Psoas muscle (tissue), 8 donors: ENCODE measurements around the gene CGN. TPM values are rescaled to one million over a fixed set of nuclear protein-coding genes. Genes with fewer than 3 reads are reported as not detected.
A peak's percentile ranks its signal among the peaks of the same experiment; 100 is the strongest.

ENCODE experiments used
- ATAC-seq, 4 donors: fragments of 200-7000 bp; cut with Tn5 transposase; one replicate each; pipeline ENCODE4 v1.9.1; 2020; ENCODE audit warnings: moderate library complexity in 3 of 4, mild to moderate bottlenecking in 2 of 4
- DNase-seq, 2 donors: peaks; one replicate each; pipeline ENCODE4 v3.0.0-alpha.2; 2020
- H3K27ac ChIP-seq: fragments of 200-600 bp; one replicate; pipeline ENCODE4 v1.8.0; 2022
- H3K27me3 ChIP-seq, 3 donors: fragments of 200-600 bp in 1 of 3; one replicate each; pipeline versions ENCODE4 v1.6.1 to v1.8.0; 2013 to 2022; ENCODE audit warnings: low read length in 2 of 3, mild to moderate bottlenecking in 2 of 3, moderate library complexity in 1 of 3; ENCODE audit not compliant: insufficient read depth in 3 of 3
- H3K36me3 ChIP-seq, 2 donors: fragments of 200-600 bp in 1 of 2; one replicate each; pipeline versions ENCODE4 v1.6.1 to v1.8.0; 2013 to 2022; ENCODE audit warnings: low read depth in 1 of 2, mild to moderate bottlenecking in 1 of 2, moderate library complexity in 1 of 2; ENCODE audit not compliant: insufficient read depth in 1 of 2
- H3K4me1 ChIP-seq: fragments of 200-600 bp; one replicate; pipeline ENCODE4 v1.8.0; 2022
- H3K4me3 ChIP-seq: fragments of 200-600 bp; one replicate; pipeline ENCODE4 v1.8.0; 2022; ENCODE audit warnings: mild to moderate bottlenecking
- H3K9me3 ChIP-seq: fragments of 200-600 bp; one replicate; pipeline ENCODE4 v1.8.0; 2022
- CTCF ChIP-seq: fragments of 200-600 bp; IDR thresholded peaks from one replicate; pipeline ENCODE4 v1.8.0; 2022; ENCODE audit warnings: antibody characterized with exemption
- WGBS, 3 donors: extraction: QIAGEN DNeasy Blood & Tissue Kit; methylation state at CpG; one replicate each; pipeline versions ENCODE4 v1.1.6 to v1.1.7; 2013; 5-methylcytosine and 5-hydroxymethylcytosine counted together
- intact Hi-C, 2 donors: fragments of 100-400 bp; cut with DNase I; formaldehyde crosslinking; loops; one replicate each; pipeline versions ENCODE4 v1.11.0 to v1.14.2; 2022
- polyA plus RNA-seq, 3 donors: library from polyadenylated mRNA; stranded (reverse); fragments of 200-250 nt; gene quantifications; one replicate each; pipeline ENCODE4 v1.2.3, GENCODE V29; 2013
- total RNA-seq, 4 donors: library from RNA; stranded (reverse); fragmentation: NEBNext Ultra II Directional in 2 of 4; extraction: Animal tissue kit (Norgen Biotek cat#: 25700) in 2 of 4; gene quantifications; one replicate each; pipeline versions ENCODE4 v1.2.1 to v1.2.4, GENCODE V29; 2021 to 2023
- donor health status: healthy with polysubstance abuse.
- donor health status: DM: no; HTN: no; CAD: no; lungs with moderate emphysema.
- donor health status: Bipolar disorder and iron deficiency.
- donor health status: healthy.
- donor health status: DM: yes; HTN: yes; CAD: no.
- donor health status: DM: no; HTN: no; CAD: no.
- donor health status: DM: no; HTN: no; CAD: no.
- donor health status: DM: yes; HTN: yes; CAD: no.

The CGN gene
- total and polyA plus RNA-seq, 7 donors, result 0.03 to 0.21 (median 0.10) TPM; not detected in 2

- ATAC-seq (no peak), DNase-seq (no peak)
- Histone ChIP-seq H3K27me3 (peaks cover 0 to 32% (median 6%) of the 10 kb centered on the region in 3 donors), H3K36me3 (no peaks in the 10 kb centered on the region), H3K4me1 (peaks cover 7% of the 10 kb centered on the region), H3K4me3 (peak overlapping the region; percentile 73), H3K9me3 (no peaks in the 10 kb centered on the region), H3K27ac (no peak overlapping the region)
- 67 to 68% (median 68%) methylated on average over 4 of the region's 4 CpGs for whole genome bisulfite sequencing, 3 donors
- intact Hi-C loops, result no loop called here
- no peak for TF ChIP-seq CTCF
Measured at GRCh38 chr1:151512326-151512725, 1.1 kb downstream of the CGN start.

DNA sequence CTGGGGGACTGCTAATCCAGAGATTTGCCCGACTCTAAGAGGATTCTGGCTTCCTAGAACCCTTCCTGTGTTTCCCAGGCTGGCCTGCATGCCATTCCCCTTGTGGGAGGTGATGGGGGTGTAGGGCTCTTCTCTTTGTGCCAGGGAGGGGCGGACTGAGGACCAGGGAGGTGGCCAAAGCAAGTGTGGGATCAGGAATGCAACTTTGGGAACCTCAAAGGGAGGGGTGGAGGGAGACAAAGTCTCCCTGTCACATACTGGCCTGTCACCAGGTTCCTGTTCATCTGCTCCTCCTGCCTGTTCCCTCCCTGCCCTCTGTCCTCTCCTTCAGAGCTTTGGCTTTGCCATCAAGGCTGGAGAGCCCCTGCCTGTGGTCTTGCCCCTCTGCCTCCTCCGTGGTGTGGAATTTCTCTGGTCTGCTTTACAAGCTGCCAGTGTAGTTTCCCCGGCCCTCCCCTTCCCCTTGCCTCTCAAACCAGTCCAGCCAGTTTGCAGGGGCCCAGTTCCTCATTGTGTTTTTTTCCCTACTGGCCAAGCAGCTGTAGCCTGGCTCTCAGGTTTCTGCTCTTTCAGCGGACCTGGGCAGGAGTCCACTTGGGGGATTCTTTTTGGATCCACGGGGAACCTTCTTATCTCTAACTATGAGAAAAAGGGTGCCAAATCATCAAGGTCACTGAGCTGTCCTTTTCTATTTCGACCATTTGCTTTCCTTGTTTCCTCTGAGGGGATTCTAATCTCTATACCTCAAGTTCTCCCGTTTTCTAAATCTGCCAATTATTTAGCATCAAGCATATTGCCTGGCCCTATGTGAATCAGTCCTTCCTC is 1.8 kb downstream of the CGN start:
- H3K27ac ChIP-seq, result no peak overlapping the region
- no peak for DNase-seq
- H3K4me3 ChIP-seq, result no peak overlapping the region
- ATAC-seq, result no peak
- H3K36me3 ChIP-seq, result no peaks in the 10 kb centered on the region
- TF ChIP-seq CTCF, result no peak
- H3K9me3 ChIP-seq, result no peaks in the 10 kb centered on the region
- H3K4me1 ChIP-seq, result peaks cover 7% of the 10 kb centered on the region
- intact Hi-C loops, result no loop called here
- WGBS, 3 donors, result 68 to 70% (median 69%) methylated on average over 8 of the region's 8 CpGs
- peaks cover 0 to 32% (median 6%) of the 10 kb centered on the region in 3 donors for H3K27me3 ChIP-seq

DNA sequence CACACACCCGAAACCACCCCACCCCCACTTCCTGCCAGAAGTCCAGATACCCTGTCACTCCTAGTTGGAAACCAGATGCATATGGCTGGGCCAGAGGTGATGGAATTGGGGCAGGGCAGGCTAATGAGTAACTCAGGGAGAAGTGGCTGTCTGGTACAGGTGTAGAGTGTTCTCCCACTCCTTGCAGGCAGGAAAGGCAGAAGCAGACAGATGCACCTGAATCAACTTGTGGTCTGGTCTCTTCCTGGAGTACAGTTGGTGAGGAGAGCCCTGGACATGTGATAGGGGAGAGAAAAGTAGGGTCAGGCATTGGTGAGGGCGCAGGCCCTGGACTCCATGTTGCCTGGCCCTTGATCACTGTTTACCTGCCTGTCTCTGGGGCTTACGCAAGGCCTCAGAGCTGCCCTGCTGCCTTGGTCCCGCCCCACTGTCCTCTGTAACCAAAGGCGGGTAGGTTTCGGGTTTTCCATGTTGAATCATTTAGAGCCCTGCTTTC is 2.5 kb downstream of the CGN start:
- no peak overlapping the region for H3K4me3 ChIP-seq
- ATAC-seq, result no peak
- WGBS, 3 donors, result 89 to 91% (median 91%) methylated on average over 6 of the region's 6 CpGs
- intact Hi-C loops, result no loop called here
- no peak for TF ChIP-seq CTCF
- no peaks in the 10 kb centered on the region for H3K9me3 ChIP-seq
- H3K36me3 ChIP-seq, result no peaks in the 10 kb centered on the region
- no peak overlapping the region for H3K27ac ChIP-seq
- peaks cover 0 to 32% (median 6%) of the 10 kb centered on the region in 3 donors for H3K27me3 ChIP-seq
- DNase-seq, result no peak
- peaks cover 7% of the 10 kb centered on the region for H3K4me1 ChIP-seq

DNA sequence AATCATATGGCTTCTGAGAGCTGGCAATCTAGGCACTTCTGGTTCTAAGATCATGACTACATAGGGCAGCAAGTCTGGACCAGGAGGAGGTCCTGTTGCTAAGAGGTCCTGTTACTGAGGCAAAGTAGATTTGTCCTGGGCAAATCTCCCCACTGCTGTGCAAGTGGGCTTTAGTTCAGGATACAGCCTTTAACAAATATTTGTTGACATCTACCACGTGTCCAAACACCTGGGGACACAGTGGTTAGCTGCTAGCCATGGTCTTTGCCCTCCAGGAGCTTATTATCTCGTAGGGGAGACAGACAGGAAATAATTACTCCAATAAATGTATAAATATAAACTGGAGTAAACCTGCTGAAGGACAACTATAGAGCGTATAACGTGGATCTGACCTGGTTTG is 3.2 kb downstream of the CGN start:
- Histone ChIP-seq H3K4me3 (no peak overlapping the region), H3K9me3 (no peaks in the 10 kb centered on the region), H3K4me1 (peaks cover 7% of the 10 kb centered on the region), H3K36me3 (no peaks in the 10 kb centered on the region), H3K27ac (no peak overlapping the region), H3K27me3 (peaks cover 0 to 32% (median 6%) of the 10 kb centered on the region in 3 donors)
- TF ChIP-seq CTCF, result no peak
- DNase-seq (no peak), ATAC-seq (no peak)
- intact Hi-C loops, result no loop called here
- WGBS, 3 donors, result 90 to 95% (median 92%) methylated on average over 4 of the region's 4 CpGs
